Measurements from ENCODE around the gene LAPTM4A.

Gene LAPTM4A

DNA sequence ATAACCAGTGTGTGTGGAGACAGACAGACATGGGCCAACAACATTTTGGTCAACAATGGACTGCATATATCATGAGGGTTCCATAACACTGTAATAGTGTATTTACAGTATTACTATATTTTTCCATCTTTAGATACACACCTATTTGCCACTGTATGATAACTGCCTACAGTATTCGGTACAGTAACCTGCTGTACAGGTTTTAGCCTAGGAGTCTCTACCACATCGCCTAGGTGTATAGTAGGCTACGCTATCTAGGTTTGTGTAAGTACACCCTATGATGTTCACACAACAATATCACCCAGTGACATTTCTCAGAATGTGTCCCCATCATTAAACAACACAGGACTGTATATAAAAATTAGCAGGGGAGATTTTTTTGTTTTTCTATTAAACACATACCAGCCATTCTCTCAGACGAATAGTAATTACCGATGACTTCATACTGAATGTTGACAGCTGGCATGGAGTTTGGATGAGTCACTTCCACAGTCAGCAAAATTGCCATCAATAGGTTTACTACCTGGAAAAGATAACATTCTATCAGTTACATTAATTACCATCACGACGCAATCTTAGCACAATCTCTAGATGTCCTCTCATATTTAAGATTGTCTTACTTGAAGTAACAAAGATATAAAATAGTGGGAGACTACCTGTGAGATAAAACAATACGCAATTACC is 10.8 kb downstream of the LAPTM4A start:
- H3K36me3 ChIP-seq (replicated peaks; ENCODE audit: low read depth, low read length), result peaks cover 31% of the 10 kb centered on the region
- H4K20me1 ChIP-seq (ENCODE audit: insufficient read depth, low read length), result peaks cover 53% of the 10 kb centered on the region
- H3K27me3 ChIP-seq (ENCODE audit: low read depth, low read length), result no peaks in the 10 kb centered on the region
- TF ChIP-seq EZH2phosphoT487 (IDR thresholded peaks at IDR 0.05; ENCODE audit: low read depth), result no peak
- TF ChIP-seq, protein P1, sequence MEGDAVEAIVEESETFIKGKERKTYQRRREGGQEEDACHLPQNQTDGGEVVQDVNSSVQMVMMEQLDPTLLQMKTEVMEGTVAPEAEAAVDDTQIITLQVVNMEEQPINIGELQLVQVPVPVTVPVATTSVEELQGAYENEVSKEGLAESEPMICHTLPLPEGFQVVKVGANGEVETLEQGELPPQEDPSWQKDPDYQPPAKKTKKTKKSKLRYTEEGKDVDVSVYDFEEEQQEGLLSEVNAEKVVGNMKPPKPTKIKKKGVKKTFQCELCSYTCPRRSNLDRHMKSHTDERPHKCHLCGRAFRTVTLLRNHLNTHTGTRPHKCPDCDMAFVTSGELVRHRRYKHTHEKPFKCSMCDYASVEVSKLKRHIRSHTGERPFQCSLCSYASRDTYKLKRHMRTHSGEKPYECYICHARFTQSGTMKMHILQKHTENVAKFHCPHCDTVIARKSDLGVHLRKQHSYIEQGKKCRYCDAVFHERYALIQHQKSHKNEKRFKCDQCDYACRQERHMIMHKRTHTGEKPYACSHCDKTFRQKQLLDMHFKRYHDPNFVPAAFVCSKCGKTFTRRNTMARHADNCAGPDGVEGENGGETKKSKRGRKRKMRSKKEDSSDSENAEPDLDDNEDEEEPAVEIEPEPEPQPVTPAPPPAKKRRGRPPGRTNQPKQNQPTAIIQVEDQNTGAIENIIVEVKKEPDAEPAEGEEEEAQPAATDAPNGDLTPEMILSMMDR (IDR thresholded peaks at IDR 0.05; ENCODE audit: low read depth, low read length), result no peak
- no peak overlapping the region for H3K4me2 ChIP-seq (ENCODE audit: low read length)
- H3K9ac ChIP-seq (ENCODE audit: low read length), result no peak overlapping the region
- H3K9me3 ChIP-seq (ENCODE audit: insufficient read depth, low read length), result no peaks in the 10 kb centered on the region
- no peak overlapping the region for H3K4me3 ChIP-seq (ENCODE audit: low read length)
- peaks cover 45% of the 10 kb centered on the region for H3K79me2 ChIP-seq (ENCODE audit: low read length)
- no peak overlapping the region for H2AFZ ChIP-seq (ENCODE audit: low read depth, low read length)
- H3K27ac ChIP-seq (ENCODE audit: low read length), result no peak overlapping the region
- H3K4me1 ChIP-seq (ENCODE audit: low read length), result no peaks in the 10 kb centered on the region

DNA sequence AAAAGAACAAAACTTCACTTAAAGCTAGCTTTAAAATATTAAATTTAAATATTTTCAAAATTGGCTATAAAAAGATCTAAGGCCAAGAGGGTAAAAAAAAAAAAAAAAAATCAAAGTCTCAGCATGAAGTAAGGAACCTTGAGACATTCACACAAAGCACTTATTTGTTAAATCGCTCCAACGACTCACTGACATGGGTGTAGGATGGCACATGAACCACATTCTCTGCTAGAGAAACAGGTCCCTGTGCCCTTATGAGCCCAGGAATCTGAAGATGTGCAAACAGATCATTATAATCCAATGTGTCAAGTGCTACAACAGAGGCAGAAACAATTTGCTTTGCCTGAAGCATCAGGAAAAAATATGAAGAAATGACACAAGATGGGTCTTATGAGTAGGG is 13.8 kb downstream of the LAPTM4A start:
- no peak overlapping the region for H3K9ac ChIP-seq (ENCODE audit: low read length)
- H3K4me1 ChIP-seq (ENCODE audit: low read length), result no peaks in the 10 kb centered on the region
- peaks cover 25% of the 10 kb centered on the region for H4K20me1 ChIP-seq (ENCODE audit: insufficient read depth, low read length)
- H3K4me3 ChIP-seq (ENCODE audit: low read length), result no peak overlapping the region
- H3K27me3 ChIP-seq (ENCODE audit: low read depth, low read length), result no peaks in the 10 kb centered on the region
- H2AFZ ChIP-seq (ENCODE audit: low read depth, low read length), result no peak overlapping the region
- H3K36me3 ChIP-seq (replicated peaks; ENCODE audit: low read depth, low read length), result peaks cover 53% of the 10 kb centered on the region
- H3K27ac ChIP-seq (ENCODE audit: low read length), result no peak overlapping the region
- no peak overlapping the region for H3K4me2 ChIP-seq (ENCODE audit: low read length)
- H3K9me3 ChIP-seq (ENCODE audit: insufficient read depth, low read length), result no peaks in the 10 kb centered on the region
- TF ChIP-seq, protein P1 (IDR thresholded peaks at IDR 0.05; ENCODE audit: low read depth, low read length), result no peak
- TF ChIP-seq EZH2phosphoT487 (IDR thresholded peaks at IDR 0.05; ENCODE audit: low read depth), result no peak
- peaks cover 15% of the 10 kb centered on the region for H3K79me2 ChIP-seq (ENCODE audit: low read length)

DNA sequence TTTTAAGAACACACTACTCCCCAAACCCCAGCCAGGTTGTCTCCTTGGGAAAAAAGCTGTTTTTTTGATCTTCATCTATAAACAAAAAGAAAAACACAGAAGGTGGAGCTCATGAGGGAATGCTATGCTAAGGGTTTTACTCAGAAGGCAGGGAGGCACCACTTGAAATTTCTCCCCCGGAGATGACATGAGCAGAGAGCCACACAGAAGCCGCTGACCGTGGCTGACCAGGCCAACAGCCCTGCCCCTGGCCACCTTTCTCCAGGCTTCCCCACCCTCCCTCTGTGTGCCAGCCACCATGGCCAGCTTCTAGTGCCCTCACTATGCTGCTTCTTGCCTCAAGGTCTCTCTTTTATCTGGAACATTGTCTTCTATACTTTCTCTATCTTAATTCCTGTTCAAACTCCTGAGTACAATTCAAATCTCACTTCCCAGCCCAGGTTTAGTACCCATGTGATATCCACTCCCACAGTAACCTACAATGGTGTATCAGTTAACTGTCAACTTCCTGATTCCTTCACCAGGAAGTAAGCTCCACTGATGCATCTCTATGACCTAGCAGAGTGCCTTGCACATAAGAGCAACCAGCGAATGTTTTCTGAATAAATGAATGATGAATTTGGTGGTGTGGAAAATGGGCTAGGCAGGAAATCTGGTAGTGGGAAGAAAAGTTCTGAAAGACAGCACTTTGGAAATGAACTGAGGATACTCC is 15.3 kb downstream of the LAPTM4A start:
- Histone ChIP-seq H3K27ac (ENCODE audit: low read length) (no peak overlapping the region), H3K4me2 (ENCODE audit: low read length) (no peak overlapping the region), H2AFZ (ENCODE audit: low read depth, low read length) (no peak overlapping the region), H3K27me3 (ENCODE audit: low read depth, low read length) (no peaks in the 10 kb centered on the region), H3K4me1 (ENCODE audit: low read length) (no peaks in the 10 kb centered on the region), H3K36me3 (replicated peaks; ENCODE audit: low read depth, low read length) (peaks cover 54% of the 10 kb centered on the region), H3K79me2 (ENCODE audit: low read length) (no peaks in the 10 kb centered on the region), H4K20me1 (ENCODE audit: insufficient read depth, low read length) (peaks cover 10% of the 10 kb centered on the region), H3K4me3 (ENCODE audit: low read length) (no peak overlapping the region), H3K9ac (ENCODE audit: low read length) (no peak overlapping the region), H3K9me3 (ENCODE audit: insufficient read depth, low read length) (no peaks in the 10 kb centered on the region)
- no peak for TF ChIP-seq EZH2phosphoT487 (IDR thresholded peaks at IDR 0.05; ENCODE audit: low read depth)
- TF ChIP-seq, protein P1 (IDR thresholded peaks at IDR 0.05; ENCODE audit: low read depth, low read length), result no peak

DNA sequence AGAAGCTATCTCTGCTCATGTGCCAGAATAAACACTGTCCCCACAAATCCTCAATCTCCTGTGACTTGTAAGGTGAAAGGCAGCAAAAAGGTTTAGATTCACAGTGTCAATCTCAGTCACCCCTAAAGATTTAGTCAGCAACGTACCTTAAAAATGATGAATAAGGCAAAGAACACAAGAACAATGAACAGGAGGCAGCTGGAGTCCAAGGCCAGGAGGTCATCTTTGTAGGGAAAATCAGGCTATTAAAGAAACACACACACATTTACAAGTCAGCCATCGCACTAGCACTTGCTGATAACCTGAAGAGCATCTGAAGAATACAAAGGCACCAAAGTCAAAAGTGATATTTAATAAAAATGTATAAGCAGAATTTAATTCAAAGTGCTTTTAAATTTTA is 16.6 kb downstream of the LAPTM4A start:
- Histone ChIP-seq H3K9ac (ENCODE audit: low read length) (no peak overlapping the region), H3K4me3 (ENCODE audit: low read length) (no peak overlapping the region), H2AFZ (ENCODE audit: low read depth, low read length) (no peak overlapping the region), H3K4me2 (ENCODE audit: low read length) (no peak overlapping the region), H3K4me1 (ENCODE audit: low read length) (no peaks in the 10 kb centered on the region), H3K79me2 (ENCODE audit: low read length) (no peaks in the 10 kb centered on the region), H4K20me1 (ENCODE audit: insufficient read depth, low read length) (peaks cover 6% of the 10 kb centered on the region), H3K27ac (ENCODE audit: low read length) (no peak overlapping the region), H3K36me3 (replicated peaks; ENCODE audit: low read depth, low read length) (peaks cover 49% of the 10 kb centered on the region), H3K27me3 (ENCODE audit: low read depth, low read length) (no peaks in the 10 kb centered on the region), H3K9me3 (ENCODE audit: insufficient read depth, low read length) (no peaks in the 10 kb centered on the region)
- TF ChIP-seq, protein P1 (IDR thresholded peaks at IDR 0.05; ENCODE audit: low read depth, low read length), result no peak
- TF ChIP-seq EZH2phosphoT487 (IDR thresholded peaks at IDR 0.05; ENCODE audit: low read depth), result no peak

Measured in OCI-LY3 (cell line).